K562 (cell line): ENCODE results near the gene SGPL1. TPM values are rescaled to one million over a fixed set of nuclear protein-coding genes. Genes with fewer than 3 reads are reported as not detected.

Experiments
- FOXJ3 ChIP-seq: sonication (generic); formaldehyde crosslinking; IDR thresholded peaks from 2 replicates; pipeline ENCODE4 v1.4.0; 2020; ENCODE audit warnings: mild to moderate bottlenecking, missing genetic modification reagents
- HBP1 ChIP-seq: fragments of 450-650 bp; formaldehyde crosslinking; IDR thresholded peaks from 2 replicates; pipeline ENCODE4 v1.4.0; 2022; ENCODE audit warnings: missing genetic modification characterization
- MAZ ChIP-seq, 2 experiments: fragments of 450-650 bp in 1 of 2; sonication (generic) in 1 of 2; formaldehyde crosslinking; IDR thresholded peaks in 1 of 2; conservative IDR thresholded peaks in 1 of 2; 2 replicates each; pipeline versions ENCODE4 v1.4.0 to v1.5.0; 2020; ENCODE audit warnings: mild to moderate bottlenecking in 1 of 2, missing genetic modification reagents in 1 of 2
- RBM15 ChIP-seq: fragments of 200-400 bp; formaldehyde crosslinking; IDR thresholded peaks from 2 replicates; pipeline ENCODE4 v1.6.1; 2018; ENCODE audit warnings: mild to moderate bottlenecking, low read length, moderate library complexity; ENCODE audit not compliant: insufficient read depth
- RHOXF2B ChIP-seq: fragments of 250-450 bp; sonication (Bioruptor Pico); conservative IDR thresholded peaks from 2 replicates; pipeline ENCODE4 v1.5.1; 2021
- ZFP30 ChIP-seq: fragments of 250-450 bp; sonication (Bioruptor Pico); IDR thresholded peaks from 2 replicates; pipeline ENCODE4 v1.8.0; 2022; ENCODE audit warnings: moderate library complexity, mild to moderate bottlenecking, inconsistent platforms, borderline replicate concordance
- polyA plus RNA-seq, 8 experiments: library from polyadenylated mRNA; depleted of rRNA in 4 of 8; stranded (reverse) in 5 of 8; unstranded in 3 of 8; fragments of >200 nt; fragmentation: Nextera tagmentation in 2 of 8; fragmentation: Illumina TruSeq in 1 of 8; extraction: Ambion mirVana in 2 of 8; extraction: Trizol in 1 of 8; gene quantifications; 2 replicates each; pipeline versions ENCODE4 v1.2.1 to v1.2.3, GENCODE V29; 2011 to 2014; ENCODE audit warnings: inconsistent platforms in 1 of 8, missing spikeins in 1 of 8
- small RNA-seq: library from RNA; depleted of rRNA; stranded (forward); fragments of <200 nt; gene quantifications from one replicate; pipeline ENCODE3, GENCODE V24; 2014
- total RNA-seq, 7 experiments: library from RNA; depleted of rRNA in 6 of 7; stranded (reverse); fragments of >200 nt in 6 of 7; fragmentation: Illumina TruSeq in 2 of 7; extraction: Trizol in 2 of 7; gene quantifications; 2 replicates each; pipeline versions ENCODE4 v1.2.1 to v1.2.3, GENCODE V29; 2011 to 2021; ENCODE audit warnings: low replicate concordance in 1 of 7
- TF ChIP-seq, protein P1 (sequence below): fragments of 450-650 bp; IDR thresholded peaks from 2 replicates; pipeline ENCODE4 v1.6.1; 2018; ENCODE audit warnings: mild to moderate bottlenecking, low read depth; ENCODE audit not compliant: partially characterized antibody

The SGPL1 gene
- total and polyA plus RNA-seq, 9 of the 15 experiments (the other 6 are each of a cell fraction or from before 2014, with no cell fraction given), result 6.0 to 18.0 (median 8.7) TPM

DNA sequence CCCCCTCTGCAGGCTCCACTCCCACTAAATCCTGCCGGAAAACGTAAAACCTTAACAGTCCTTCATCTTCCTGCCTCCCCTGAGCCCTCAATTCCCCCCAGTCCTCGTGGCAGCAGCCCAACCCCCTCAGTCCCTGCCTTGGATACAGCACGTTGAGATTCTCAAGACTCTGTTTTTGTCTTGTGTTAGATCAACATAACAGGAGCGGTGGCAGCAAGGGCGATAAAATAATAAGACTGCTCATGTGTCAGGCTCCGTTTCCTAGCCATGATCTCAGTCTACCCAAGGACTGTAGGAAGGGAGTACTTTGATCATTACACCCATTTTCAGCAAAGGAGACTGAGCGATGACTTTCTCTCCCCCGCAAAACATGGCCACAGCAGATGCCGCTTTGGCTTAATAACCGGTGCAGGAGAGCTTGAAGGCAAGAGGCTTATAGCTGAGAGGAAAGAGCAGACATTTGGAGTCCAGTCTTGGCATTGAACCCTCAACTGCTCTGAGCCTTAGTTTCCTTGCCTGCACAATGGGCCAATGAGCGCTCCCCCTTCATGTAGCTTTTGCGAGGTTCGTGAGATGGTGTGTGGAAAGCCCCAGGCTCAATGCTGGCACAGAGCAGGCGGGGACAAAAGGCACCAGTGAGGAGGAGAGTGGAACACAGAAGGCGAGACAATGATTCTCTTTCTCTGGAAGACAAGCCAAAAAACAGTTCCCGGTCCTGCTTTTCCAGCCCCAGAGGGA lies 114.7 kb downstream of the SGPL1 start (continued):
- TF ChIP-seq, protein P1, sequence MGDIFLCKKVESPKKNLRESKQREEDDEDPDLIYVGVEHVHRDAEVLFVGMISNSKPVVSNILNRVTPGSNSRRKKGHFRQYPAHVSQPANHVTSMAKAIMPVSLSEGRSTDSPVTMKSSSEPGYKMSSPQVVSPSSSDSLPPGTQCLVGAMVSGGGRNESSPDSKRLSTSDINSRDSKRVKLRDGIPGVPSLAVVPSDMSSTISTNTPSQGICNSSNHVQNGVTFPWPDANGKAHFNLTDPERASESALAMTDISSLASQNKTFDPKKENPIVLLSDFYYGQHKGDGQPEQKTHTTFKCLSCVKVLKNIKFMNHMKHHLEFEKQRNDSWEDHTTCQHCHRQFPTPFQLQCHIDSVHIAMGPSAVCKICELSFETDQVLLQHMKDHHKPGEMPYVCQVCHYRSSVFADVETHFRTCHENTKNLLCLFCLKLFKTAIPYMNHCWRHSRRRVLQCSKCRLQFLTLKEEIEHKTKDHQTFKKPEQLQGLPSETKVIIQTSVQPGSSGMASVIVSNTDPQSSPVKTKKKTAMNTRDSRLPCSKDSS, result no peak
- TF ChIP-seq FOXJ3 (CRISPR knock-in tag) (no peak), MAZ (CRISPR knock-in tag; conservative IDR thresholded peaks at IDR 0.05 in 1 of 2, IDR thresholded peaks at IDR 0.05 in 1 of 2) (no peak), HBP1 (no peak), RBM15 (no peak), ZFP30 (CRISPR knock-in tag) (no peak), RHOXF2B (CRISPR knock-in tag) (no peak)

Small RNA genes lying within 50 kb of the gene (small RNA-seq; reads per million reads assigned to genes)
- not detected for gene RPS26P40

Other genes with a start within 250 kb of the SGPL1 start
- gene PRF1, start 213.2 kb upstream of the SGPL1 start, total RNA-seq (2014; rRNA removed), result 4.9 and 5.3 TPM in 2 replicates
- 4.3 and 5.4 TPM in 2 replicates for gene PRF1, start 213.2 kb upstream of the SGPL1 start, total RNA-seq (2014; rRNA removed; fragmentation: Illumina TruSeq; extraction: Trizol)
- 6.4 and 7.9 TPM in 2 replicates for gene PRF1, start 213.2 kb upstream of the SGPL1 start, total RNA-seq (2015; rRNA removed; fragmentation: Illumina TruSeq; extraction: Trizol)
- gene PRF1, start 213.2 kb upstream of the SGPL1 start, total RNA-seq (2021), result 8.6 and 9.0 TPM in 2 replicates
- 0.84 and 4.3 TPM in 2 replicates for gene PRF1, start 213.2 kb upstream of the SGPL1 start, polyA plus RNA-seq (2011; rRNA removed)
- 6.4 and 10.7 TPM in 2 replicates for gene PRF1, start 213.2 kb upstream of the SGPL1 start, polyA plus RNA-seq (2014; fragmentation: Illumina TruSeq; extraction: Trizol)
- 1 to 10 TPM; 6.3 to 7.4 TPM for gene PRF1, start 213.2 kb upstream of the SGPL1 start, polyA plus RNA-seq (2014; fragmentation: Nextera tagmentation; extraction: Ambion mirVana)
- 3.2 and 3.8 TPM in 2 replicates for gene PRF1, start 213.2 kb upstream of the SGPL1 start, polyA plus RNA-seq (2014; rRNA removed)
- gene ADAMTS14, start 143.4 kb upstream of the SGPL1 start, total RNA-seq (2014; rRNA removed), result 15.9 and 23.8 TPM in 2 replicates
- 4.3 and 6.3 TPM in 2 replicates for gene ADAMTS14, start 143.4 kb upstream of the SGPL1 start, total RNA-seq (2014; rRNA removed; fragmentation: Illumina TruSeq; extraction: Trizol)
- gene ADAMTS14, start 143.4 kb upstream of the SGPL1 start, total RNA-seq (2015; rRNA removed; fragmentation: Illumina TruSeq; extraction: Trizol), result 15.3 and 15.4 TPM in 2 replicates
- gene ADAMTS14, start 143.4 kb upstream of the SGPL1 start, total RNA-seq (2021), result 30.4 and 31.7 TPM in 2 replicates
- gene ADAMTS14, start 143.4 kb upstream of the SGPL1 start, polyA plus RNA-seq (2011; rRNA removed), result 37.4 and 45.4 TPM in 2 replicates
- gene ADAMTS14, start 143.4 kb upstream of the SGPL1 start, polyA plus RNA-seq (2014; fragmentation: Illumina TruSeq; extraction: Trizol), result 20.3 and 24.1 TPM in 2 replicates
- gene ADAMTS14, start 143.4 kb upstream of the SGPL1 start, polyA plus RNA-seq (2014; fragmentation: Nextera tagmentation; extraction: Ambion mirVana), result under 1 TPM; 0.04 to 0.27 TPM
- gene ADAMTS14, start 143.4 kb upstream of the SGPL1 start, polyA plus RNA-seq (2014; rRNA removed), result 32.7 and 35.9 TPM in 2 replicates
- not detected in 2 replicates for gene TBATA, start 30.6 kb upstream of the SGPL1 start, total RNA-seq (2014; rRNA removed)
- gene TBATA, start 30.6 kb upstream of the SGPL1 start, total RNA-seq (2014; rRNA removed; fragmentation: Illumina TruSeq; extraction: Trizol), result not detected in 2 replicates
- not detected in 2 replicates for gene TBATA, start 30.6 kb upstream of the SGPL1 start, total RNA-seq (2015; rRNA removed; fragmentation: Illumina TruSeq; extraction: Trizol)
- gene TBATA, start 30.6 kb upstream of the SGPL1 start, total RNA-seq (2021), result not detected in 2 replicates
- not detected in 2 replicates for gene TBATA, start 30.6 kb upstream of the SGPL1 start, polyA plus RNA-seq (2011; rRNA removed)
- not detected in 2 replicates for gene TBATA, start 30.6 kb upstream of the SGPL1 start, polyA plus RNA-seq (2014; fragmentation: Illumina TruSeq; extraction: Trizol)
- gene TBATA, start 30.6 kb upstream of the SGPL1 start, polyA plus RNA-seq (2014; fragmentation: Nextera tagmentation; extraction: Ambion mirVana), result not detected
- gene TBATA, start 30.6 kb upstream of the SGPL1 start, polyA plus RNA-seq (2014; rRNA removed), result not detected in 2 replicates
- gene PCBD1, start 72.6 kb downstream of the SGPL1 start, total RNA-seq (2014; rRNA removed), result 67.0 and 94.5 TPM in 2 replicates
- gene PCBD1, start 72.6 kb downstream of the SGPL1 start, total RNA-seq (2014; rRNA removed; fragmentation: Illumina TruSeq; extraction: Trizol), result 50.5 and 56.2 TPM in 2 replicates
- gene PCBD1, start 72.6 kb downstream of the SGPL1 start, total RNA-seq (2015; rRNA removed; fragmentation: Illumina TruSeq; extraction: Trizol), result 55.0 and 57.0 TPM in 2 replicates
- 62.2 and 68.5 TPM in 2 replicates for gene PCBD1, start 72.6 kb downstream of the SGPL1 start, total RNA-seq (2021)
- gene PCBD1, start 72.6 kb downstream of the SGPL1 start, polyA plus RNA-seq (2011; rRNA removed), result 55.3 and 70.5 TPM in 2 replicates
- 101 and 109 TPM in 2 replicates for gene PCBD1, start 72.6 kb downstream of the SGPL1 start, polyA plus RNA-seq (2014; fragmentation: Illumina TruSeq; extraction: Trizol)
- gene PCBD1, start 72.6 kb downstream of the SGPL1 start, polyA plus RNA-seq (2014; fragmentation: Nextera tagmentation; extraction: Ambion mirVana), result 10 to 100 TPM; 14.6 to 26.7 TPM
- 68.3 and 71.2 TPM in 2 replicates for gene PCBD1, start 72.6 kb downstream of the SGPL1 start, polyA plus RNA-seq (2014; rRNA removed)